NCI-H345 (cell line): Measurements from ENCODE around the gene OR4K14.
"Not testable (repeated sequence)": the region's sequence is repeated elsewhere in the genome, so short reads cannot be mapped to it uniquely, and the experiment has no call there.

Source experiments
- DNase-seq: peaks from one replicate; lab custom pipeline; 2025; lab: John Stamatoyannopoulos, UW

OR4K14 gene

GRCh38 chr14:20019257-20019865, at the start of gene OR4K14:
Gene OR4K14 (minus strand): TSS chr14:20019307. CDS start chr14:20015193, 4,114 bp downstream.
- no peak for DNase-seq

DNA sequence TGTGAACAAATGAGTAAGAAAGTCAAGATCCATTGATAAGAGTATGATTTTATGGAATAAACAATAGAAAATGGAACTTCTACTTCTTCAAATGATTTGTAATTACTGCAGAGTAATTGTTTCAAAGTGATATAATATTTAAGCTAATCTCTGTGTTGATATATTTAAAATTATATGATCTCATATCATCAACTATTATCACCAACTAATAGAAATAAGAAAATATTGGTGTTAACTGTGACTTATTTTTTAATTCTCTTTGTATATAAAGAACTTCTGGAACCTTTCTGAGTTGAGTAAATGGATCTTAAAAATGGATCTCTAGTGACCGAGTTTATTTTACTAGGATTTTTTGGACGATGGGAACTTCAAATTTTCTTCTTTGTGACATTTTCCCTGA, 40.6 kb upstream of the OR4K14 start, which contains the start of gene OR4L1:
Gene OR4L1, plus strand, starts transcription at position 301 of the 400 bp plus-strand sequence. Its CDS starts 0 bp downstream, at position 301.
- no peak for DNase-seq

- no peak for DNase-seq
These were observed 29.1 kb upstream of the OR4K14 start for GRCh38 chr14:20048202-20048601.

GRCh38 chr14:20044243-20044642, 25.1 kb upstream of the OR4K14 start:
- no peak for DNase-seq

GRCh38 chr14:20035938-20036337, 16.8 kb upstream of the OR4K14 start, which contains the start of gene OR4K13:
Gene OR4K13 (minus strand): TSS chr14:20036038. CDS start chr14:20034758, 1,280 bp downstream.
- no peak for DNase-seq

- no peak for DNase-seq
These were observed 16.3 kb upstream of the OR4K14 start for GRCh38 chr14:20035449-20035848.

- no peak for DNase-seq
These were observed 12.0 kb upstream of the OR4K14 start for GRCh38 chr14:20031058-20031457.

DNA sequence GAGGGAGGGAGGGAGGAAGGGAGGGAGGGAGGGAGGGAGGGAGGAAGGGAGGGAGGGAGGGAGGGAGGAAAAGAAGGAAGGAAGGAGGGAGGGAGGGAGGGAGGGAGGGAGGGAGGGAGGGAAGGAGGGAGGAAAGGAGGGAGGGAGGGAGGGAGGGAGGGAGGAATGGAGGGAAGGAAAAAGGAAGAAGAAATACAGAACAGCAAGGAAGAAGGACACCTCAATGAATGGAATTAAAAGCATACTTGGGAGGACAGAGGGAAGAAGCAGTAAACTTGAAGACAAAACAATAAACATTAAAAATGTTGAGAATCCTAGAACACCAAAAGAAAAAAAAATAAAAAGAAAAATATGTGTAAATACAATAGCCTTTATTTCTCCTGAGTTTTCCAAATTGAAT, 11.0 kb downstream of the OR4K14 start:
- no peak for DNase-seq

DNA sequence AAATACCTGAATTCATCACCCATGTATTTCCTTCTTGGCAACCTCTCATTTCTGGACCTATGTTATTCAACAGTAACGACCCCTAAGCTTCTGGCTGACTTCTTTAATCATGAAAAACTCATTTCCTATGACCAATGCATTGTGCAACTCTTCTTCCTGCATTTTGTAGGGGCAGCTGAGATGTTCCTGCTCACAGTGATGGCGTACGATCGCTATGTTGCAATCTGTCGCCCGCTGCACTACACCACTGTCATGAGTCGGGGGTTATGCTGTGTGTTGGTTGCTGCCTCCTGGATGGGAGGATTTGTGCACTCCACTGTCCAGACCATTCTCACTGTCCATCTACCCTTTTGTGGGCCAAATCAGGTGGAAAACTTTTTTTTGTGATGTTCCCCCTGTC, 16.8 kb downstream of the OR4K14 start:
- DNase-seq, result no peak

DNA sequence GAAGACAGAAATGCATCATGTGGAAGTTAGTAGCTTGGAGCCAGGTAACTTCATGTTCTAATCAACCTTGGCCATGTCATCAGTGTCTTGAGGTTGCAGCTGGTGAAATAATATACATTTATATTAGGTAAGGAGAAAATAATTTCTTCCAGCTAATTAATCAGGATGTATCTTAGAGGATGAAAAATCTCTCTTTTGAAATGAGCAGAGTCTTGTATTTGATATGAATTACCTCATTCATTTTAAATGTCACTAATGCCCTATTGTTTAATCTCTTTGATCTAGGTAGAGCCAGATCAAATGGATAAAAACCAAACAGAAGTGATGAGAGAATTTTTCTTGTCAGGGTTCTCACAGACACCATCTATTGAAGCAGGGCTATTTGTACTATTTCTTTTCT, 17.2 kb downstream of the OR4K14 start, which contains the start of gene OR4Q2:
Gene OR4Q2, plus strand, starts transcription at position 301 of the 400 bp plus-strand sequence.
- DNase-seq, result no peak

DNA sequence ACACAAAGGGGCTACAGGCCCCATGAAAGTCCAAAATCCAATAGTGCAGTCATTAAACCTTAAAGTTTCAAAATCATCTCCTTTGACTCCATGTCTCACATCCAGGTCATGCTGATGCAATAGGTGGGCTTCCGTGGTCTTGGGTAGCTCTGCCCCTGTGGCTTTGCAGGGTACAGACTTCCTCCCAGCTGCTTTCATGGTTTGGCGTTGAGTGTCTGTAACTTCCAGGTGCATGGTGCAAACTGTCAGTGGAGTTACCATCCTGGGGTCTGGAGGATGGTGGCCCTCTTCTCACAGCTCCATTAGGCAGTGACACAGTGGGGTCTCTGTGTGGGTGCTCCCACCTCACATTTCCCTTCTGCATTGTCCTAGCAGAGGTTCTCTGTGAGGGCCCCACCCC, 25.7 kb downstream of the OR4K14 start:
- no peak for DNase-seq

GRCh38 chr14:19975291-19975690, 43.8 kb downstream of the OR4K14 start, which contains the start of gene OR4K15:
Gene OR4K15 (plus strand): TSS chr14:19975591. CDS start chr14:19975591, 0 bp downstream.
- no peak for DNase-seq

DNA sequence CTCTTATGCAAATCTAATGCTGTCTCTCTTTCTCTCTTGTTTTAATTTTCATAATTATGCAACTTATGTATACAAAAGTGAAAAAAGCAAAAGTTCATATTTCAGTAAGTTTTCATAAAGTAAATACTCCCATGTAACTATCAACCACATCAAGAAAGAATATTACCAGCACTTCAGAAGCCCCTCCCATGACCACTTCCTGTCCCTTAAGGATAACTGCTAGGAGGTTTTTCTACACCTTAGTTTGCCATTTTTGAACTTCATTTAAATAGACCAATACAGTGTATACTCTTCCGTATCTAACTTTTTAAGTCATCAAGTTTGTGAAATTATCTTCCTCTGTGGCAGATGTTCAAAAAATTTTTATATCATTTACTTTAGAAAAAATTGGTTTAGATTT, 44.3 kb downstream of the OR4K14 start:
- no peak for DNase-seq

DNA sequence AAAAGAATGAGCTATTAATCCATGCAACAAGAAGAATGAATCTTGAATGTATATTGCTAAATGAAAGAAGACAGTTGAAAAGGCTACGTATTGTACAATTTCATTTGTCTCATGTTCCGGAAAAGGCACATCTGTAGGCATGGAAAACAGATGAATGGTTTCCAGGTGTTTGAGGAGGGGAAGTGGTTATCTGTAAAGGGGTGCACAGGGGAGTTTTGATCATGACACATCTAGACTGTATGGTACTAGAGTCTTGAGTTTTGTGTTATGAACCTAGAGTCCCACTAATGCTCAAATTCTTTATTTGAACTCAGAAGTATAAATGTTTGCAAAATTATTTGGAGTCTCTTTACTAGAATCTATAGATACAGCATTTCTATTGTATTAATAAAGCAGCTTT, 49.4 kb downstream of the OR4K14 start:
- DNase-seq, result not testable (repeated sequence)
